Breast epithelium (tissue), 3 donors: ENCODE results near the gene VPS52.

Source experiments
- CTCF ChIP-seq, 3 donors: fragments of 450-650 bp; IDR thresholded peaks; one replicate each; pipeline ENCODE4 v1.5.1; 2016 to 2017; ENCODE audit warnings: antibody characterized with exemption in 3 of 3, mild to moderate bottlenecking in 3 of 3, moderate library complexity in 3 of 3
- POLR2A ChIP-seq: fragments of 450-650 bp; IDR thresholded peaks from one replicate; pipeline ENCODE4 v1.6.1; 2016; ENCODE audit warnings: antibody characterized with exemption, mild to moderate bottlenecking, moderate library complexity

GRCh38 chr6:33280539-33280938 lies 8.9 kb upstream of the VPS52 start:
- TF ChIP-seq CTCF (IDR thresholded peaks at IDR 0.05), result no peak
- TF ChIP-seq POLR2A, result no peak
